GM10248 (cell line): Measurements from ENCODE around the gene USP14.
"Not testable (repeated sequence)": the region's sequence is repeated elsewhere in the genome, so short reads cannot be mapped to it uniquely, and the experiment has no call there.

Source experiments
- CTCF ChIA-PET: fragments of 300-600 bp; sonication (Branson Sonifier 250); formaldehyde crosslinking; extraction: SDS; loops from one replicate; lab custom pipeline; 2021; ENCODE audit warnings: antibody characterized with exemption; lab: Yijun Ruan, JAX
- POLR2A ChIA-PET: fragments of 350-650 bp; sonication (Branson Sonifier 250); formaldehyde crosslinking; extraction: SDS; loops from one replicate; lab custom pipeline; 2020; ENCODE audit warnings: antibody characterized with exemption; lab: Yijun Ruan, JAX
- DNase-seq: peaks from one replicate; pipeline ENCODE4 v3.0.0; 2012; ENCODE audit errors: extremely low spot score
- TF ChIP-seq, protein P1 (sequence below): IDR thresholded peaks from 2 replicates; pipeline ENCODE4 v1.5.1; 2012; ENCODE audit warnings: mild to moderate bottlenecking, low read depth; ENCODE audit errors: extremely low read depth, missing control alignments, control extremely low read depth

The USP14 gene

GRCh38 chr18:135045-135444 lies 23.3 kb upstream of the USP14 start:
- TF ChIP-seq, protein P1, sequence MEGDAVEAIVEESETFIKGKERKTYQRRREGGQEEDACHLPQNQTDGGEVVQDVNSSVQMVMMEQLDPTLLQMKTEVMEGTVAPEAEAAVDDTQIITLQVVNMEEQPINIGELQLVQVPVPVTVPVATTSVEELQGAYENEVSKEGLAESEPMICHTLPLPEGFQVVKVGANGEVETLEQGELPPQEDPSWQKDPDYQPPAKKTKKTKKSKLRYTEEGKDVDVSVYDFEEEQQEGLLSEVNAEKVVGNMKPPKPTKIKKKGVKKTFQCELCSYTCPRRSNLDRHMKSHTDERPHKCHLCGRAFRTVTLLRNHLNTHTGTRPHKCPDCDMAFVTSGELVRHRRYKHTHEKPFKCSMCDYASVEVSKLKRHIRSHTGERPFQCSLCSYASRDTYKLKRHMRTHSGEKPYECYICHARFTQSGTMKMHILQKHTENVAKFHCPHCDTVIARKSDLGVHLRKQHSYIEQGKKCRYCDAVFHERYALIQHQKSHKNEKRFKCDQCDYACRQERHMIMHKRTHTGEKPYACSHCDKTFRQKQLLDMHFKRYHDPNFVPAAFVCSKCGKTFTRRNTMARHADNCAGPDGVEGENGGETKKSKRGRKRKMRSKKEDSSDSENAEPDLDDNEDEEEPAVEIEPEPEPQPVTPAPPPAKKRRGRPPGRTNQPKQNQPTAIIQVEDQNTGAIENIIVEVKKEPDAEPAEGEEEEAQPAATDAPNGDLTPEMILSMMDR = no peak
- ChIA-PET POLR2A (no interaction called here), CTCF (no interaction called here)
- DNase-seq = no peak

- ChIA-PET POLR2A (no interaction called here), CTCF (interaction anchor here (1.0 to 1.2 kb wide), 2 partner anchors 10 to 15 kb away, joined by 3 to 4 read pairs; no protein-coding TSS in a partner anchor)
- no peak for DNase-seq
- TF ChIP-seq, protein P1 = no peak
These were observed 21.9 kb upstream of the USP14 start for GRCh38 chr18:136433-136832.

DNA sequence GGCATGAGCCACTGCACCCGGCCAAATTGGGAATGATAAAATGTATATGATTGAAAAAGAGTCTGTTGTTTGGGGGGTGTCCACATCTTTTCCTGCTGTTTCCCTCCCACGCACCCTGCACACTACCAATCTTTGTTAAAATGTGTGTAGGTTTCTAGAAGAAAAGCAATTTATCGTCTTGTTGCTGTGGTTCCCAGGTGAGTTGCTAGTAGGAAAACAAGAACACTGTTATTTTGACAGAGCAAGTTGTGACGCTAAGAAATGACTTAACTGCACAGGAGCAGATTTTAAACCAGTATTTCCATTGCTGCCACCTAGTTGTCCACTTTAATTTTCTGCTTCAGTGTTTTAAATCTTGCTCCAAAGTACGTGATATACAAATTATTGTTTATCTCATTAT lies 21.0 kb upstream of the USP14 start:
- ChIA-PET CTCF (interaction anchor here (1.2 kb wide), 1 partner anchor 15 kb away, joined by 3 read pairs; no protein-coding TSS in a partner anchor), POLR2A (no interaction called here)
- TF ChIP-seq, protein P1 = no peak
- DNase-seq = no peak

DNA sequence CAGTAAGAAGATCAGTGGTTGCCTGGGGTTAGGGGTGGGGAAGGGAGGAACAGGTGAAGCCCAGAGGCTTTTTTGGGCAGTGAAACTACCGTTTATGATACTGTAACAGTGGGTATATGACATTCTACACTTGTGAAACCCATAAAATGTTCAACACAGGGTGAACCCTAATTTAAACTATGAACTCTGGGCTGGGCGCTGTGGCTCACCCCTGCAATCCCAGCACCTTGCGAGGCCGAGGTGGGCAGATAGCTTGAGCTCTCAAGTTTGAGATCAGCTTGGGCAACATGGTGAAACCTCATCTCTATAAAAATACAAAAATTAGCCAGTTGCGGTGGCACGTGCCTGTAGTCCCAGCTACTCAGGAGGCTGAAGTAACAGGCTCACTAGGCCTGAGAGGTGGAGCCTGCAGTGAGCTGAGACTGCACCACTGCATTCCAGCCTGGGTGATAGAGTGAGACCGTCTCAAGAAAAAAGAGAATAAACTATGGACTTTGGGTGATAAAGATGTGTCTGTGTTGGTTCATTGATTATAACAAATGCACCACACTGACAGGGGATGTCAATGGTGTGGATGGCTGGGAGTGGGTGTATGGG lies 17.6 kb upstream of the USP14 start:
- TF ChIP-seq, protein P1 = no peak
- ChIA-PET POLR2A (no interaction called here), CTCF (no interaction called here)

GRCh38 chr18:142624-143296 lies 15.6 kb upstream of the USP14 start:
- DNase-seq, POLR2A ChIA-PET: not testable (repeated sequence)
- CTCF ChIA-PET = interaction anchor here (1.1 kb wide), 1 partner anchor 15 kb away, joined by 3 read pairs; the partner anchor contains the start of gene USP14

More for the DNA sequence above, 17.6 kb upstream of the USP14 start:
- DNase-seq = no peak

GRCh38 chr18:148841-149240 lies 9.5 kb upstream of the USP14 start:
- TF ChIP-seq, protein P1 = no peak
- POLR2A ChIA-PET = no interaction called here
- no peak for DNase-seq
- CTCF ChIA-PET = no interaction called here

GRCh38 chr18:154151-154550 lies 4.2 kb upstream of the USP14 start:
- no peak for DNase-seq
- POLR2A ChIA-PET = no interaction called here
- TF ChIP-seq, protein P1 = no peak
- CTCF ChIA-PET = no interaction called here
